ENCODE results near the gene MYOC.

DNA sequence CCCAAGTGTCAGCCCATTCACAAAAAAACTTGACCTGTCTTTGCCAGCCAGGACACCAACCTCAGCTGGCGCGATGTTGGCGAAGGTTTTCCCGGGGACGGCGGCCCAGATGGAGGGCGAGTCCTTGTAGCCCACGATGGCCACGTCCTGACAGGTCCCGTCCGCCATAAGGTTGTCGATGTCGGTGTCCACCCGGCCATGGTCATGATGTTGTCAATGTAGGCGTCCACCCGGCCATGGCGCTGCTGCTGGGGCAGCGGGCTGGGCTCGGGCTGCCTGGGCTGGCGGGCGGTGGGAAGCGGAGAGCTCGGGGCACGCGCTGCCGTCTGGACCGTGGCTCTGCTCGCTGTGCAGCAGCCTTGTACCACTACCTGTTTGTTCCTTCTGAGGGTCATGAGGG lies 18.3 kb upstream of the MYOC start:
- TF ChIP-seq ARNT (IDR thresholded peaks at IDR 0.05) (no peak), SUZ12 (IDR thresholded peaks at IDR 0.05) (no peak), FOXK2 (IDR thresholded peaks at IDR 0.05) (no peak), FOXM1 (IDR thresholded peaks at IDR 0.05; ENCODE audit: borderline replicate concordance) (no peak), HDGF (IDR thresholded peaks at IDR 0.05; ENCODE audit: borderline replicate concordance) (no peak), FOXA1 (IDR thresholded peaks at IDR 0.05) (no peak), TARDBP (IDR thresholded peaks at IDR 0.05) (no peak), BHLHE40 (IDR thresholded peaks at IDR 0.05; ENCODE audit: borderline replicate concordance) (no peak), ELF4 (IDR thresholded peaks at IDR 0.05) (no peak), NFRKB (IDR thresholded peaks at IDR 0.05) (no peak), LEF1 (IDR thresholded peaks at IDR 0.05; ENCODE audit: borderline replicate concordance) (no peak)
- TF ChIP-seq, protein P1, sequence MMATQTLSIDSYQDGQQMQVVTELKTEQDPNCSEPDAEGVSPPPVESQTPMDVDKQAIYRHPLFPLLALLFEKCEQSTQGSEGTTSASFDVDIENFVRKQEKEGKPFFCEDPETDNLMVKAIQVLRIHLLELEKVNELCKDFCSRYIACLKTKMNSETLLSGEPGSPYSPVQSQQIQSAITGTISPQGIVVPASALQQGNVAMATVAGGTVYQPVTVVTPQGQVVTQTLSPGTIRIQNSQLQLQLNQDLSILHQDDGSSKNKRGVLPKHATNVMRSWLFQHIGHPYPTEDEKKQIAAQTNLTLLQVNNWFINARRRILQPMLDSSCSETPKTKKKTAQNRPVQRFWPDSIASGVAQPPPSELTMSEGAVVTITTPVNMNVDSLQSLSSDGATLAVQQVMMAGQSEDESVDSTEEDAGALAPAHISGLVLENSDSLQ (IDR thresholded peaks at IDR 0.05): no peak
